Activated CD4-positive, alpha-beta memory T cell treated with anti-CD3 and anti-CD28 coated beads for 36 hours (primary cell): ENCODE data around the gene ZNHIT2. TPM values are rescaled to one million over a fixed set of nuclear protein-coding genes. Genes with fewer than 3 reads are reported as not detected.
A peak's percentile ranks its signal among the peaks of the same experiment; 100 is the strongest.
"Not testable (repeated sequence)": the region's sequence is repeated elsewhere in the genome, so short reads cannot be mapped to it uniquely, and the experiment has no call there.

Source experiments
- CTCF ChIA-PET: fragments of 350-600 bp; sonication (Branson Sonifier 250); formaldehyde crosslinking; loops from one replicate; lab custom pipeline; 2021; ENCODE audit warnings: antibody characterized with exemption, inconsistent platforms; lab: Charles Lee
- POLR2A ChIA-PET: fragments of 350-600 bp; sonication (Branson Sonifier 250); formaldehyde crosslinking; loops from one replicate; lab custom pipeline; 2021; ENCODE audit warnings: antibody characterized with exemption; lab: Charles Lee
- DNase-seq: peaks from one replicate; pipeline ENCODE4 v3.0.0-alpha.2; 2020
- H3K27ac Mint-ChIP-seq: one replicate; pipeline ENCODE4 v1.8.0; 2021; ENCODE audit warnings: mixed read lengths
- H3K27me3 Mint-ChIP-seq: one replicate; pipeline ENCODE4 v1.8.0; 2021; ENCODE audit warnings: mixed read lengths
- H3K36me3 Mint-ChIP-seq: one replicate; pipeline ENCODE4 v1.8.0; 2021; ENCODE audit warnings: mixed read lengths
- H3K4me1 Mint-ChIP-seq: one replicate; pipeline ENCODE4 v1.8.0; 2021; ENCODE audit warnings: low read depth, mixed read lengths
- H3K4me3 Mint-ChIP-seq: one replicate; pipeline ENCODE4 v1.8.0; 2021; ENCODE audit warnings: mild to moderate bottlenecking, mixed read lengths
- H3K9me3 Mint-ChIP-seq: one replicate; pipeline ENCODE4 v1.8.0; 2021; ENCODE audit warnings: mixed read lengths
- intact Hi-C: fragments of 100-400 bp; cut with micrococcal nuclease; formaldehyde crosslinking; loops from one replicate; pipeline ENCODE4 v1.15.1; 2023
- total RNA-seq, 2 experiments: library from RNA; stranded (reverse); gene quantifications; one replicate each; pipeline ENCODE4 v1.2.3, GENCODE V29; 2021

Gene ZNHIT2
- total RNA-seq, 2 experiments from 2014 or later, result 9.3 to 9.7 TPM

DNA sequence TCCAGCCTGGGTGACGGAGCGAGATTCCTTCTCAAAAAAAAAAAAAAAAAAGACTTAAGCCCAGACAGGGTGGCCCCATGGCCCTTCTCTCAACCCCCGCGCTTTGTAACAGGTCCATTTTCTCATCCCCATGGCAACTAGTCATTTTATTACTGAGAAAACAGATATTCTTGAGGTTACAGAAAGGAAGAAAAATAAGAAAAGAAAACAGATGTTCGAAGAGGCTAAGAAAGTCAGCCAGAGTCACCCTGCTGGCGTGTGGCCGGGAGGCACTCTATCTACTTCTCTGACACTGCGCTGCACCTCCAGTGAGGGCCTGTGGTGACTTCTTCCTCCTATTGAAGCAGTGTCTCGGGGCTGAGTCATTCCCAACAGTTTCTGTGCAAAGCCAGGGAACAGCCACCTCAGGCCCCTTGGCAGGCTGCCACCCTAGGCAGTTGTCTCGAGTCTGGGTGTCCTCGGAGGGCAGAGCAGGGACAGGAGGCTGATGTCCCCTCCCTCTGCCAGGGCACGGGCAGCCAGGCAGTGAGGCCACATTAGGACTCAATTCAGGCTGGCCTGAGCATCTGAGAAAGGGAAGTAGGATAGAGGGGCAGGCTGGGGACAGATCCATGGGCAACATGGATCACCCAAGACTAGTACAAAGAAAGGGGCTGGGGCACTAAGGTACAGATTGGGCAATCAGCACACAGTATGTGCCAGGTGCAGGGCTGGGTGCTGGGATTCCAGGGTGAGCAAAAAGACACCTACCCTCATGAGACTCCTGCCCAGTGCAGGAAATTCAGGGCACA, 33.2 kb upstream of the ZNHIT2 start:
- Mint-ChIP-seq H3K9me3 (peaks cover 3% of the 10 kb centered on the region), H3K4me1 (peaks cover 5% of the 10 kb centered on the region), H3K27ac (no peak overlapping the region), H3K4me3 (no peak overlapping the region), H3K27me3 (no peaks in the 10 kb centered on the region), H3K36me3 (no peaks in the 10 kb centered on the region)
- ChIA-PET CTCF (no interaction called here), POLR2A (no interaction called here)
- intact Hi-C loops, result no loop called here
- peak; percentile 62 for DNase-seq

DNA sequence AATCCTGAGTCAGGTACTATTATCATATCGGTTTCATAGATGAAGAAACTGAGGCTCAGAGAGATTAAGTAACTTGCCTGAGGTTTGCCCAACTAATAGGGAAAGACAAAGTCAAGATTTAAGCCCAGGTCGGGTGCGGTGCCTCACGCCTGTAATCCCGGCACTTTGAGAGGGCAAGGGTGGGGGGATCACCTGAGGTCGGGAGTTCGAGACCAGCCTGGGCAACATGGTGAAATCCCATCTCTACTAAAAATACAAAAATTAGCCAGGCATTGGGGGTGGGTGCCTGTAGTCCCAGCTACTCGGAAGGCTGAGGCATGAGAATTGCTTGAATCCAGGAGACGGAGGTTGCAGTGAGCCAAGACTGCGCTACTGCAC, 32.6 kb upstream of the ZNHIT2 start:
- H3K27me3 Mint-ChIP-seq, DNase-seq, H3K4me3 Mint-ChIP-seq, H3K4me1 Mint-ChIP-seq, H3K36me3 Mint-ChIP-seq, POLR2A ChIA-PET, CTCF ChIA-PET, H3K27ac Mint-ChIP-seq, H3K9me3 Mint-ChIP-seq, intact Hi-C loops: not testable (repeated sequence)

DNA sequence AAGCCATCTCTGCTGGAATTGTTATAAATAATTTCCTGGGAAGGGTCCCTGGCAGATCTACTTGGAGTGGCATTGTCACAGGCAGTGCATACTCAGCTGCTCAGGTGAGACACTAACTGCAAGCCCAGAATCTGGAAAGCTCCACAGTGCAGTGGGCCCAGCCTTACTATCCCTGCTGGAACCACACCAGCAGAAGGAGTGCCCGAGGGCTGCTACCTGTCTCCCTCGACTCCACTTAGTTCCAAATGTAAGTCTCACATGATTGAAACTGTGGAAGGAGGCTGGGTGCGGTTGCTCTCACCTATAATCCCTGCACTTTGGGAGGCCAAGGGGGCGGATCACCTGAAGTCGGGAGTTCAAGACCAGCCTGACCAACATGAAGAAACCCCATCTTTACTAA, 31.2 kb upstream of the ZNHIT2 start:
- Mint-ChIP-seq H3K4me1 (peaks cover 5% of the 10 kb centered on the region), H3K4me3 (no peak overlapping the region), H3K27me3 (peaks cover 2% of the 10 kb centered on the region), H3K9me3 (peaks cover 3% of the 10 kb centered on the region), H3K36me3 (no peaks in the 10 kb centered on the region), H3K27ac (no peak overlapping the region)
- CTCF ChIA-PET, result no interaction called here
- DNase-seq, result no peak
- intact Hi-C loops, result no loop called here
- POLR2A ChIA-PET, result no interaction called here

DNA sequence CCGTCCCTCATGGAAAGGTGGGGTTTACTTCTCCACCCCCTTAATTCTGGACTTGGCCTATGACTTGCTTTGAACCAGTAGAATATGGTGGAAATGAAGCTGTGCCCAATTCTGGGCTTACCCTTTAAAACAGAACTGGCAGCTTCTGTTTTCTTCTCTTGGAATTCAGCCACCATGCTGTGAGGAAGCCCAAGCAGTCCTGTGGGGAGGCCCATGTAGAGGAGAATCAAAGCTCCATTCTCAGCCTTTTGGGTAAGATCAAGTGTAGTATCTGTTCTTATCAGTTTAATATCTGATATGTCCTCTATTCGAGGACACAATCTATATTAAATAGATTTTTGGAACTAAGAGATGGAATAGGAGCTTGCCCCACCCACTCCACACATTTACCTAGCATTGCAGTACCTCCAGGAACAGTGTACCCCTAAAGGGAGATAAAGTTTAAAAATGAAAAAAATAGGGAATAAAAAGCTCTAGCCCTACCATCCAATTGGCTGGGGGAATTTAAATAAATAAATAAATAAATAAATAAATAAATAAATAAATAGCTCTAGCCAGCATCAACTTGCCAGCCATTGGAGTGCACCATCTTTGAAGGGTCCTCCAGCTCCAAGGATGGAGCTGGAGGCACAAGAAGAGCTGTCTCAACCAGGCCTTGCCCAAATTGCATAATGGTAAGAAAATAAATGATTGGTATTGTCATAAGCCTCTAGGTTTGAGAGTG, 30.0 kb upstream of the ZNHIT2 start:
- DNase-seq, result no peak
- CTCF ChIA-PET, result interaction anchor here (1.1 kb wide), 1 partner anchor 30 kb away, joined by 3 read pairs; the partner anchor contains the start of gene ZNHIT2
- POLR2A ChIA-PET, result no interaction called here
- peaks cover 3% of the 10 kb centered on the region for H3K9me3 Mint-ChIP-seq
- peaks cover 2% of the 10 kb centered on the region for H3K27me3 Mint-ChIP-seq
- intact Hi-C loops, result no loop called here
- H3K4me3 Mint-ChIP-seq, result no peak overlapping the region
- H3K27ac Mint-ChIP-seq, result no peak overlapping the region
- peaks cover 5% of the 10 kb centered on the region for H3K4me1 Mint-ChIP-seq
- no peaks in the 10 kb centered on the region for H3K36me3 Mint-ChIP-seq

DNA sequence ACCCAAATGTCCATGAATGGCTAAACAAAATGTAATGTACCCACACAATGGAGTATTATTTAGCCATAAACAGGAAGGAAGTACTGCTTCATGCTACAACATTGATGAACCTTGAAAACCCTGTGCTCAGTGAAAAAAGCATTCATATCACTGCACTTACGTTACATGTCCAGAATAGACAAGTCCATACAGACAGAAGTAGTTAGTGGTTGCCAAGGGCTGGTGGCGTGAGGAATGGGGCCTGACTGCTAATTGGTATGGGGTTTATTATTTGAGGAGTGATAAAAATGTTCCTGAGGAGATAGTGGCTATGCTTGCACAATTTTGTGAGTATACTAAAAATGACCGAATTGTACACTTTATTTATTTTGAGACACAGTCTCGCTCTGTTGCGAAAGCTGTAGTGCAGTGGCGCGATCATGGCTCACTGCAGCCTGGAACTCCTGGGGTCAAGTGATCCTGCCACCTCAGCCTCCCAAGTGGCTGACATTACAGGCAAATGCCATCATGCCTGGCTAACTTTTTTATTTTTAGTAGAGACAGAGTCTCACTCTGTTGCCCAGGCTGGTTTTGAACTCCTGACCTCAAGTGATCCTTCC, 24.5 kb upstream of the ZNHIT2 start:
- no peaks in the 10 kb centered on the region for H3K36me3 Mint-ChIP-seq
- DNase-seq, result no peak
- H3K4me3 Mint-ChIP-seq, result no peak overlapping the region
- POLR2A ChIA-PET, result no interaction called here
- intact Hi-C loops, result no loop called here
- CTCF ChIA-PET, result no interaction called here
- peaks cover 2% of the 10 kb centered on the region for H3K27me3 Mint-ChIP-seq
- no peak overlapping the region for H3K27ac Mint-ChIP-seq
- no peaks in the 10 kb centered on the region for H3K9me3 Mint-ChIP-seq
- no peaks in the 10 kb centered on the region for H3K4me1 Mint-ChIP-seq

DNA sequence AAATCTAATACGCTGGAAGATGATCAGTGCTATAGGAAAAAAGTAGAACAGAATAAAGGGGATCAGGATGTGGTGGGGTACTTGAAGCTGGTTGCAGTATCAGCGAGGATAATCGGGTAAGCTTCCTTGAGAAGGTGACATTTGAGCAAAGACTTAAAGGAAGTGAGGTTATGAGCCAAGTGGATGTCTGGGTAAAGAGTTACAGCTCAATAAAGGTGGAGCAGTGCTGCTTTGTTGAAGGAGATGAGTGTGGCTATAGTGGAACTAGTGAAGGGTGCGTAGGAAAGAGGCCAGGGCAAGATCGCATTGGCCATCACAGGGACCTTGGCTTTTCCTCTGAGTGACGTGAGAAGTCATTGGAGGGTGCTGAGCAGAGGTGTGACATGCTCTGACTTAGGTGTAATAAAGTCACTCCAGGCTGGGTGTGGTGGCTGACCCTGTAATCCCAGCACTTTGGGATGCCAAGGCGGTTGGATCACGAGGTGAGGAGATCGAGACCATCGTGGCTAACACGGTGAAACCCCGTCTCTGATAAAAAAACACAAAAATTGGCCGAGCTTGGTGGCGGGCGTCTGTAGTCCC, 19.1 kb upstream of the ZNHIT2 start:
- Mint-ChIP-seq H3K27ac (peak overlapping the region; percentile 99), H3K36me3 (peaks cover 4% of the 10 kb centered on the region), H3K4me1 (peaks cover 28% of the 10 kb centered on the region), H3K4me3 (peak overlapping the region; percentile 54), H3K9me3 (no peaks in the 10 kb centered on the region), H3K27me3 (no peaks in the 10 kb centered on the region)
- intact Hi-C loops, result loop anchor here (10.0 kb wide), 1 partner anchor 128 kb away; the partner anchor contains the start of gene POLA2
- ChIA-PET CTCF (interaction anchor here (1.1 to 4.1 kb wide), 5 partner anchors 15 to 45 kb away, joined by 3 to 24 read pairs (median 7); partner anchors contain the start of genes CAPN1, FAU, MRPL49 and TM7SF2), POLR2A (interaction anchor here (0.6 to 2.8 kb wide), 4 partner anchors 7 to 126 kb away, joined by 3 to 16 read pairs (median 9); partner anchors contain the start of genes CAPN1, FAU, MRPL49 and POLA2)
- DNase-seq, result no peak

DNA sequence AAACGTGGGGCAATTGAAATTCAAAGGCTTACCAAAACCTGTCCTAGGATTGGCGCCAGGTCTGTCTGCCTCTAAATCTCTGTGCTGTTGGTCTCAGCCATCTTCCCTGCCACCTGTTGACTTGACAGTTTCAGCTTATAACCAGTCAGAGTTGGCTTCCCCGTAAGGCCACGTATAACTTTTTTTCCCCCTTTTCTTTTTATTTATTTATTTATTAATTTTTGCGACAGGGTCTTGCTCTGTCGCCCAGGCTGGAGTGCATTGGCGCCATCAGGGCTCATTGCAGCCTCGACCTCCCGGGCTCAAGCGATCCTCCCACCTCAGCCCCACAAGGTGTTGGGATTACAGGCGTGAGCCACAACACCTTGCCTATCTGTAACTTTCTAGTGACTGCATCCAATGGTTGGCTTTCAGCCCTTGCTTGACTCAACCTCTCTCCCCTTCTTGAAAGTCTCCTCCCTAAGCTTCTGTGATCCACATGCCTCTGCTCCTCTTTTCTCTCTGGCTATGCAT, 18.2 kb upstream of the ZNHIT2 start:
- Mint-ChIP-seq H3K27me3 (no peaks in the 10 kb centered on the region), H3K36me3 (peaks cover 9% of the 10 kb centered on the region), H3K4me3 (peak overlapping the region; percentile 99), H3K27ac (peak overlapping the region; percentile 99), H3K4me1 (peaks cover 31% of the 10 kb centered on the region), H3K9me3 (no peaks in the 10 kb centered on the region)
- intact Hi-C loops, result loop anchor here (1.0 to 10.0 kb wide), 3 partner anchors 19 to 129 kb away; partner anchors contain the start of genes CAPN1, POLA2 and ZNHIT2
- POLR2A ChIA-PET, result interaction anchor here (1.0 to 2.9 kb wide), 16 partner anchors 9 to 336 kb away, joined by 3 to 32 read pairs (median 5); partner anchors contain the start of genes CAPN1, FAU, MRPL49 and POLA2
- DNase-seq, result no peak
- CTCF ChIA-PET, result interaction anchor here (0.7 to 4.1 kb wide), 10 partner anchors 14 to 292 kb away, joined by 3 to 24 read pairs (median 4); partner anchors contain the start of genes CAPN1, CDC42BPG, CDC42EP2 and FAU

DNA sequence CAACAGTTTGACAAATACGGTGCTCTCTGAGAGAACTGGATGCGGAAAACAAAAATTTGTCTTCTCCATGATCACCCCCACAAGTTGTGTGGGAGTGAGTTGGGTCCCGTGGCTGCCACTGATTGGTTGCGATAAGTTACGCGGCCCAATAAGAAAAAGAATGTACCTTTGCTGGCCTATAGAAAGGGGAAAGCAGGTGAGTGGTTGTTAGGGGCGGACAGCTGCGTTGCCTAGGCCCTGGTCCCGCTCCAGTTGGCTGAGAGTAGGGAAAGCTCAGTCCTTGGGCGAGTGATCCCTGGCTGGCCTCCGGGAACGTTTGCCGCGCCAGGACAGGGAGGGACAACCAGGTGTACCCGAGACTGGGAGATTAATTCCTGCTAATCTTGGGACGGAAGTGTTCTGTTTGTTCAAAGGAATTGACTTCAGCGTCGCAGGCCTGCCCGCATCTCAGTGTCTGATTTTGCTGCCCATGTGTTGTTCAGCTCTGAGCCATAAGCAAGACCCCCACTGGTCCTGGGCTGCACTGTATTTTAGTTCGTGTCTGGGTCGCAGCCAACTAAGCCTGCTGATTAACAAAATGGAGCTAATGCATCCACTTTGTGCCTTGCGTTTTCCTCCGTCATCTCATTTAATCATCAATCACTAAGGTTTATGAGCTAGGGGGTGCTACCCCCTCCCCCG, 17.6 kb upstream of the ZNHIT2 start:
- H3K36me3 Mint-ChIP-seq, result peaks cover 9% of the 10 kb centered on the region
- peak overlapping the region; percentile 99 for H3K27ac Mint-ChIP-seq
- CTCF ChIA-PET, result interaction anchor here (0.7 to 4.1 kb wide), 11 partner anchors 13 to 291 kb away, joined by 3 to 24 read pairs (median 5); partner anchors contain the start of genes CAPN1, CDC42BPG, CDC42EP2 and FAU
- no peaks in the 10 kb centered on the region for H3K27me3 Mint-ChIP-seq
- no peaks in the 10 kb centered on the region for H3K9me3 Mint-ChIP-seq
- peak; percentile 91 for DNase-seq
- intact Hi-C loops, result loop anchor here (1.0 to 10.0 kb wide), 5 partner anchors 13 to 130 kb away; partner anchors contain the start of genes CAPN1, CDCA5, FAU and MRPL49
- H3K4me3 Mint-ChIP-seq, result peak overlapping the region; percentile 99
- peaks cover 31% of the 10 kb centered on the region for H3K4me1 Mint-ChIP-seq
- POLR2A ChIA-PET, result interaction anchor here (1.0 to 2.9 kb wide), 16 partner anchors 8 to 337 kb away, joined by 3 to 32 read pairs (median 5); partner anchors contain the start of genes CAPN1, FAU, MRPL49 and POLA2

DNA sequence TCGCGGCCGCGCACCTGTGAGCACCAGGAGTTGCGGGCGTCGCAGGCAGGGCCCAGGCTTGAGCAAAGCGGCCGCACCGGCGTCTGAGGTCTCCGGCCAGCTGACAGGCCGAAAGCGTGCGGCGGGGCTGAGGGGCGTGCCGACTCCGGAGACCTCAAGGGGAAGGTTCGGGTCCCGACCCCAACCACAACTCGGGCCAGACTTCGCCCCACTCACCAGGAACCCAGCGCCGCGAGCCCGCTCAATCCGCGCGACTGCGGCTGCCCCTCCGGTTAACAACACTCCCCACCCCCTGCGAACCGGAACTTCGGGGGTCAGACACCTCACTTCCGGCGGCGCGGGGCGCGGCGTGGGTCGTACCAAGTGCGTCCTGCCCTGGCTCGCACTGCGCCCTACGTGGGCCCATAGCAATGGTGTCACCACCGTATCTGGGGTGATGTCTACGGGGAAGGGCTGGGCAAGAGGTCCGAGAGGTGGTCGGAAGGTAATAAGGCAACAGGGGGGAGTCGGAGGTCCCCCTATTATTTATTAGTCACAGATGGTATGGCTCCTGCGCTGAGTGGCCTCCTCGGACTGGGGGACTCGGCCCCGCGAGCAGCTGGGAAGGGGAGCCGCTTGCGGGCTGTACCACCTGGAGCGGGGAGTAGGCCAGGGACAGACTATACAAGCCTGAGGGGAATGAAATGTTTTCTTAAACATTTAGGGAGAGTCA, 16.9 kb upstream of the ZNHIT2 start, which contains the start of gene SYVN1:
Gene SYVN1 (minus strand): TSS at position 280 of the 712 bp plus-strand sequence. CDS start 918 bp downstream, outside the sequence.
- no peaks in the 10 kb centered on the region for H3K9me3 Mint-ChIP-seq
- peaks cover 31% of the 10 kb centered on the region for H3K4me1 Mint-ChIP-seq
- no peaks in the 10 kb centered on the region for H3K27me3 Mint-ChIP-seq
- H3K4me3 Mint-ChIP-seq, result peak within 1 kb of the TSS; percentile 99
- peak; percentile 94 for DNase-seq
- intact Hi-C loops, result loop anchor here (1.0 to 10.0 kb wide), 4 partner anchors 12 to 130 kb away; partner anchors contain the start of genes CDCA5, FAU, MRPL49 and POLA2
- POLR2A ChIA-PET, result interaction anchor here (1.0 to 2.9 kb wide), 17 partner anchors 8 to 338 kb away, joined by 3 to 32 read pairs (median 5); partner anchors contain the start of genes CAPN1, FAU, MRPL49 and POLA2
- H3K36me3 Mint-ChIP-seq, result peaks cover 9% of the 10 kb centered on the region
- CTCF ChIA-PET, result interaction anchor here (1.3 to 4.1 kb wide), 7 partner anchors 10 to 196 kb away, joined by 4 to 24 read pairs (median 7); partner anchors contain the start of genes CAPN1, FAU, MRPL49 and TM7SF2
- peak within 1 kb of the TSS; percentile 99 for H3K27ac Mint-ChIP-seq

DNA sequence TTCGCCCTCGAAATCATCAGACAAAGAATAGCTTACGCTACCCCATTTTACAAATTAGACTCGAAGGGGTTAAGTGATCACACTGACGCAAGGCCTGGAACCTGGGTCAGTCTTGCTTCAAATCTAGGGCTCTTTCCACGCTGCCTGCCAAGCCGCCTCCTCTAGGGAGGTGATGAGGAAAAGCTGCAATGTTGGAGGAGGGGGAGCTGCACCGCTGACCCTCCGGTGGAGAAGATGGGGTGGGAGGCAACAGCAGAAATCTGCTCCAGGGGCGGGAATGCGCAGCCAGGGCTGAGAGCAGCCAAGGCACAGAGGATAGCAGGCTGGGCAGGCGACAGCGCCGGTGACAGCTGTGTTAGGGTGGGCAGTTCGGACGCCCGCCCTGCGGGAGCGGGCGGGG, 16.2 kb upstream of the ZNHIT2 start:
- intact Hi-C loops, result loop anchor here (1.0 to 10.0 kb wide), 5 partner anchors 11 to 131 kb away; partner anchors contain the start of genes CDCA5, FAU, MRPL49 and POLA2
- H3K27me3 Mint-ChIP-seq, result no peaks in the 10 kb centered on the region
- CTCF ChIA-PET, result interaction anchor here (1.3 to 4.1 kb wide), 3 partner anchors 9 to 22 kb away, joined by 4 to 24 read pairs (median 8); partner anchors contain the start of genes TM7SF2 and ZNHIT2
- H3K4me3 Mint-ChIP-seq, result peak overlapping the region; percentile 99
- H3K27ac Mint-ChIP-seq, result peak overlapping the region; percentile 99
- H3K9me3 Mint-ChIP-seq, result no peaks in the 10 kb centered on the region
- H3K36me3 Mint-ChIP-seq, result peaks cover 9% of the 10 kb centered on the region
- POLR2A ChIA-PET, result interaction anchor here (1.0 to 2.9 kb wide), 4 partner anchors 12 to 128 kb away, joined by 6 to 32 read pairs (median 10); partner anchors contain the start of genes CAPN1, FAU, MRPL49 and POLA2
- H3K4me1 Mint-ChIP-seq, result peaks cover 31% of the 10 kb centered on the region
- DNase-seq, result no peak
